ENCODE data around the gene CHPF. TPM values are rescaled to one million over a fixed set of nuclear protein-coding genes. Genes with fewer than 3 reads are reported as not detected.

CHPF gene
- total RNA-seq (2014; rRNA removed; shearing (Covaris generic)), result 104 and 113 TPM in 2 replicates

- H3K27me3 ChIP-seq (ENCODE audit: control insufficient read depth, insufficient read depth, low read length), result peaks cover 10% of the 10 kb centered on the region; the same call in 1 of the 2 replicates
- H3K36me3 ChIP-seq (replicated peaks; ENCODE audit: control insufficient read depth, insufficient read depth, low read length), result peaks cover 10% of the 10 kb centered on the region
- DNase-seq, result peak; percentile 100
- H3K4me3 ChIP-seq (ENCODE audit: insufficient read depth, low read depth, low read length), result peak within 1 kb of the TSS; percentile 85
These were observed at the start of gene CHPF, which contains the start of gene TMEM198 for GRCh38 chr2:219543596-219544358. Gene CHPF, minus strand, starts transcription at chr2:219543809. Its CDS starts 271 bp downstream, at chr2:219543538. Gene TMEM198, plus strand, starts transcription at chr2:219544028. Its CDS starts 700 bp downstream, at chr2:219544728.

DNA sequence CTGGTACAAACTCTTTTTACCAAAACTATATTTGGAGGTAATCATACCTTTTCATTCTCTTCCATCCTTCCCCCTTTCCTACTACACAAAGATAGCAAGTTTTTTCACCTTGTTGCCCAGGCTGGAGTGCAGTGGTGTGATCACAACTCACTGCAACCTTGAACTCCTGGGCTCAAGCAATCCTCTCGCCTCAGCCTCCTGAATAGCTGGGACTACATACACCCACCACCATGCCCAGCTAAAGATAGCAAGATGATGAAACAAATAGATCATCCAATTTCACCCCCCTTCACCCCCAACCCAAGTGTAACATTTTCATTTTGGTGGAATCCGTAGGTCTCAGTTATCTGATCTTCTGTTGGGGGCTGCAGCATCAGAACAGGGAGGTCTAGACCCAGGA is 49.5 kb upstream of the CHPF start:
- Histone ChIP-seq H3K4me3 (ENCODE audit: insufficient read depth, low read depth, low read length) (no peak overlapping the region), H3K27me3 (ENCODE audit: control insufficient read depth, insufficient read depth, low read length) (no peaks in the 10 kb centered on the region), H3K36me3 (replicated peaks; ENCODE audit: control insufficient read depth, insufficient read depth, low read length) (no peaks in the 10 kb centered on the region)
- no peak for DNase-seq

GRCh38 chr2:219592736-219593135 is 49.1 kb upstream of the CHPF start:
- no peak for DNase-seq
- Histone ChIP-seq H3K27me3 (ENCODE audit: control insufficient read depth, insufficient read depth, low read length) (no peaks in the 10 kb centered on the region), H3K36me3 (replicated peaks; ENCODE audit: control insufficient read depth, insufficient read depth, low read length) (no peaks in the 10 kb centered on the region), H3K4me3 (ENCODE audit: insufficient read depth, low read depth, low read length) (no peak overlapping the region)

- Histone ChIP-seq H3K36me3 (replicated peaks; ENCODE audit: control insufficient read depth, insufficient read depth, low read length) (no peaks in the 10 kb centered on the region), H3K27me3 (ENCODE audit: control insufficient read depth, insufficient read depth, low read length) (no peaks in the 10 kb centered on the region), H3K4me3 (ENCODE audit: insufficient read depth, low read depth, low read length) (no peak overlapping the region)
- no peak for DNase-seq
These were observed 47.5 kb upstream of the CHPF start for GRCh38 chr2:219591091-219591490.

GRCh38 chr2:219581346-219581745 is 37.7 kb upstream of the CHPF start:
- Histone ChIP-seq H3K4me3 (ENCODE audit: insufficient read depth, low read depth, low read length) (no peak overlapping the region), H3K36me3 (replicated peaks; ENCODE audit: control insufficient read depth, insufficient read depth, low read length) (no peaks in the 10 kb centered on the region), H3K27me3 (ENCODE audit: control insufficient read depth, insufficient read depth, low read length) (no peaks in the 10 kb centered on the region)
- DNase-seq, result no peak

DNA sequence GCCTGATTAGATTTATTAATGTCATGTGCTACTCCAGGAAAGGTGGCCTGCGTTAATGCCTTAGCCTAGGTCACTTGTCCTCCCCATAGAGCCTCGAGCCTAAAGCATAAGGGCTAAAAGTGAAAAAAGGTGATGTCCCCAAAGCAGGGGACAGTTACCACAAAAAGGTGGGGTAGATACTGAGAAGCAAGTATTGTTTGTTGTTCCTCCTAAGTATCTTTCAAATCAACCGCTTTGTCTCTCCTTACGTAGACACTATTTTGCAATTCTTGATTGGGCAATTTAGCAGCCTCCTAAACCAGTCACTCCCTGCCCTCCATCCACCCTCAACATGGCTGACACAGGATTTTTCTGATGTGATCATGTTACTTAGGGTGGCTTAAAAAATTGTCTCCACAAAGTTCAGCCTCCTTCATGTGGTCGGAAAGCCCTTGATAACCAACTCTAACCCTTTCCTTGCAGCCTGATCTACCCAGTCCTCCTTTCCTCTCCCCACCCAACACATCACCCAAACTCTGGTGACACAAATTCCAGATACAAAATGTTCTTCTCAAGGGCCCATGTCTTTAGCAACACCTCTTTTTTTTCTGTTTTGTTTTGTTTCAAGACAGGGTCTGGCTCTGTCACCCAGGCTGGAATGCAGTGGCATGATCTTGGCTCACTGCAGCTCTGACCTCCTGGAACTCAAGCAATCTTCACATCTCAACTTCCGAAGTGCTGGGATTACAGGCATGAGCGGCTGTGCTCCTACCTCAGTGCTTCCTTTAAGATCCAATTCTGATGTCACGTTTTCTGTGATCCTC is 35.4 kb upstream of the CHPF start:
- Histone ChIP-seq H3K4me3 (ENCODE audit: insufficient read depth, low read depth, low read length) (no peak overlapping the region), H3K27me3 (ENCODE audit: control insufficient read depth, insufficient read depth, low read length) (no peaks in the 10 kb centered on the region), H3K36me3 (replicated peaks; ENCODE audit: control insufficient read depth, insufficient read depth, low read length) (no peaks in the 10 kb centered on the region)
- DNase-seq, result no peak

DNA sequence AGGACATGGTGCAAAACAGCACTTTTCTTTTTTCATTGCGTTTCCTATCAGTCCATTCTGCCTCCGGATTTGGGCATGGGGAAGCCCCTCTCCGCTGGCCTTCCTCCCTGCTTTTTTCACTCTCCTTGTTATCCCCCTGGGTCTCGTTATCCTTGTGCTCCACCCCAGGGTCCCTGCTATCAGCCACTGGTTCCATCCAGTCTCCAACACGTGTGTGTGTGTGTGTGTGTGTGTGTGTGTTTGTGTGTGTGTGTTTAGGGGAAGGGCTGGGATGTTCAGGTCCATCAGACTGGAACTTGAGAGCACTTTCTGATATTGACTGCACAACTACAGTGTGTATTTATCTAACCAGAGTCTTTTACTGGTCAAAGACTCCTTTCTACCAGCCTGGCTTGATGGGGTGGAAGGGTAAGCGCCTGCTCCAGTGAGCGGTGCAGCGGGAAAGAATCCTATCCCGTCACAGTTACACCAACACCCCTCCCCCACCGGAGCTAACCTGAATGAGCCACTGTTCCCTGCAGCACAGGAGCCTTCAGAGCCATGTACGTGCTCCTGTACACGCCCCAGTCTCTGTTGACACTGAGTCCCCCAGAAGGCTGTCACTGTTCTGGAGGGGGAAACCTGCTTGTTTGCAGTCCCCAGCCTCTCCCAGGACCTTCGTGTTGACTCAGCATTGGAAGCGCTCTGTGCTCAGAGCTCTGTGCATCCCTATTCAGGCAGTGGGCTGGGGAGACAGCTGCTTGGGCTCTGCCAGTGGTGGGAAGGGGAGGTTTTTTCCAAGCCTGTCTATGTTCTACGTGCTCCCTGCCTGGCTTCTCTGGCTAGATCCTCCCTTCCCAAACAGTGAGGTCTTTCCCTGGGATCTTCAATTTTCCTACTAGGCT is 33.1 kb upstream of the CHPF start:
- DNase-seq, result peak; percentile 77
- Histone ChIP-seq H3K27me3 (ENCODE audit: control insufficient read depth, insufficient read depth, low read length) (no peaks in the 10 kb centered on the region), H3K36me3 (replicated peaks; ENCODE audit: control insufficient read depth, insufficient read depth, low read length) (no peaks in the 10 kb centered on the region), H3K4me3 (ENCODE audit: insufficient read depth, low read depth, low read length) (0 out of 2 replicates have a peak overlapping the region, but pooled peaks have one; percentile 4)

- no peak overlapping the region for H3K4me3 ChIP-seq (ENCODE audit: insufficient read depth, low read depth, low read length)
- H3K36me3 ChIP-seq (replicated peaks; ENCODE audit: control insufficient read depth, insufficient read depth, low read length), result no peaks in the 10 kb centered on the region
- no peak for DNase-seq
- no peaks in the 10 kb centered on the region for H3K27me3 ChIP-seq (ENCODE audit: control insufficient read depth, insufficient read depth, low read length)
These were observed 32.2 kb upstream of the CHPF start for GRCh38 chr2:219575566-219576504.

DNA sequence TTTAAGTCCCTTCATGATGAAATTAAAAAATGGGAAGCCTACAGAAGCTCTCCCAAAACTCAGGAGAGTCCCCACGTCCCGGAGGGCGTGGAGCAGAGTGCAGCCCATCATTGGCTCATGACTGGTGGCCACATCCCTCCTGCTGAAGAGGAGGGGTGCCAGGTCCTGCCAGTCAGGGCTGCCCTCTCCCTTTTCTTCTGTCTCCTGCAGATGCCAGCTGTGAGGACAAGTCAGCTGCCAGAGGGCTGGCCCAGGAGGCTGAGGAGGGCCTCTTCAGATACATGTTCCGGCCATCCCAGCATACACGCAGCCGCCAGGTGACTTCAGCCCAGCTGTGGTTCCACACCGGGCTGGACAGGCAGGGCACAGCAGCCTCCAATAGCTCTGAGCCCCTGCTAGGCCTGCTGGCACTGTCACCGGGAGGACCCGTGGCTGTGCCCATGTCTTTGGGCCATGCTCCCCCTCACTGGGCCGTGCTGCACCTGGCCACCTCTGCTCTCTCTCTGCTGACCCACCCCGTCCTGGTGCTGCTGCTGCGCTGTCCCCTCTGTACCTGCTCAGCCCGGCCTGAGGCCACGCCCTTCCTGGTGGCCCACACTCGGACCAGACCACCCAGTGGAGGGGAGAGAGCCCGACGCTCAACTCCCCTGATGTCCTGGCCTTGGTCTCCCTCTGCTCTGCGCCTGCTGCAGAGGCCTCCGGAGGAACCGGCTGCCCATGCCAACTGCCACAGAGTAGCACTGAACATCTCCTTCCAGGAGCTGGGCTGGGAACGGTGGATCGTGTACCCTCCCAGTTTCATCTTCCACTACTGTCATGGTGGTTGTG is 31.1 kb upstream of the CHPF start:
- peak; percentile 41 for DNase-seq
- Histone ChIP-seq H3K36me3 (replicated peaks; ENCODE audit: control insufficient read depth, insufficient read depth, low read length) (no peaks in the 10 kb centered on the region), H3K4me3 (ENCODE audit: insufficient read depth, low read depth, low read length) (no peak overlapping the region), H3K27me3 (ENCODE audit: control insufficient read depth, insufficient read depth, low read length) (no peaks in the 10 kb centered on the region)

DNA sequence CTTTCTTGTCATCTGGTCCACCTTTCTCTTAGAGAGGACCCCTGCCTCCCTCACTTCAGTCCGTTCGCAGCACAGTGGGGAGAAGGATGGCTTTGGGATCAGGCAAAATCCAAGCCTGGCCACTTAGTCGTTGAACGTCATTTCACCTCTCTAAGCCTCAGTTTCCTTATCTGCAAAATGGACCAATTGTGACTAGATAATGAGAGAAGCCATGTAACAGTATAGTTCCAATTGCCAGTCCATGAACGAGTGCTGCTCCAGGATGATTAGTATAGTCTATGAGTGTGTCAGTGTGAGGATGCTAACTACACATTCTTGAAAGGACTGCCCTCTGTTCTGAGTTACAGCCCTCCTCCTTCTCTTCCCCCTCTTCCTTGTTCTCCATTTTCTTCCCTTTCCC is 29.6 kb upstream of the CHPF start:
- Histone ChIP-seq H3K4me3 (ENCODE audit: insufficient read depth, low read depth, low read length) (no peak overlapping the region), H3K27me3 (ENCODE audit: control insufficient read depth, insufficient read depth, low read length) (no peaks in the 10 kb centered on the region), H3K36me3 (replicated peaks; ENCODE audit: control insufficient read depth, insufficient read depth, low read length) (no peaks in the 10 kb centered on the region; the same call in 1 of the 2 replicates)
- DNase-seq, result no peak

- H3K36me3 ChIP-seq (replicated peaks; ENCODE audit: control insufficient read depth, insufficient read depth, low read length), result no peaks in the 10 kb centered on the region; the same call in 1 of the 2 replicates
- DNase-seq, result peak; percentile 70
These were observed 28.8 kb upstream of the CHPF start, which contains the start of gene INHA for GRCh38 chr2:219572237-219573001. Gene INHA, plus strand, starts transcription at chr2:219572310. Its CDS starts 65 bp downstream, at chr2:219572375.

More at GRCh38 chr2:219572237-219573001, 28.8 kb upstream of the CHPF start, which contains the start of gene INHA:
- Histone ChIP-seq H3K4me3 (ENCODE audit: insufficient read depth, low read depth, low read length) (peak within 1 kb of the TSS; percentile 74), H3K27me3 (ENCODE audit: control insufficient read depth, insufficient read depth, low read length) (no peaks in the 10 kb centered on the region)

Data from H7 (cell line).